ENCODE measurements around the gene VEZF1. TPM values are rescaled to one million over a fixed set of nuclear protein-coding genes. Genes with fewer than 3 reads are reported as not detected.

The VEZF1 gene
- total and polyA plus RNA-seq, 2 donors (not counting 1 experiment from before 2014, with no cell fraction given) = 14.7 to 75.9 TPM

DNA sequence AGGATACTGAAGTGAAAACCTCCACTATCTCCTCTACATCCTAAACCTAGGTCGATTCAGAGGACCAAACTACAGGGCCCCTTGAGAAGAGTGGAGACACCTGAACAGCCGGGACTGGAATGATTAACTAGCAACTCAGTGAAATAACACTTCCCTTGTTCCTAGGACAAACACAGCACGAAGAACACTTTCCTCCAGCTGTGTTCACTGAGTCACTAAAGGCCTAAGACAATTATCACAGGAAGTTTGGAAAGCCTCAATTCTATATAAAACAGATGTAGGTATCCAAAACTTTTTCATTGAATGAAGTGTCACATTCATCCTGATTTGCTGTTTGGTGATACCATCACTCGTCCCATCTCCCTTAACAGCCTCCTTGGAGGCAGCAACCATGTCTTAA, 17.3 kb downstream of the VEZF1 start:
- H3K9me3 Mint-ChIP-seq (ENCODE audit: insufficient read depth) = no peaks in the 10 kb centered on the region
- 83% methylated on average over 3 of the region's 4 CpGs for WGBS (ENCODE audit: insufficient coverage)
- no peak for ATAC-seq (ENCODE audit: low read depth)
- CTCF ChIA-PET = interaction anchor here (1.3 kb wide), 1 partner anchor 29 kb away, joined by 4 read pairs; no protein-coding TSS in a partner anchor
- H3K79me2 ChIP-seq (ENCODE audit: control insufficient read depth, insufficient read depth, low read length) = no peaks in the 10 kb centered on the region
- no peak overlapping the region for H3K27ac Mint-ChIP-seq
- H3K9me3 ChIP-seq (ENCODE audit: control extremely low read depth in 1 of 3, control insufficient read depth in 2 of 3, insufficient read depth in 1 of 3, low read length in 2 of 3) = no peaks in the 10 kb centered on the region
- H3K4me3 ChIP-seq (ENCODE audit: control extremely low read depth in 1 of 5, extremely low read depth in 1 of 5, insufficient read depth in 1 of 5, low read depth in 2 of 5, low read length in 4 of 5) = no peak overlapping the region
- H3K4me2 ChIP-seq (replicated peaks; ENCODE audit: low read depth, low read length, poor library complexity, severe bottlenecking) = no peak overlapping the region
- H4K20me1 ChIP-seq (ENCODE audit: control insufficient read depth, insufficient read depth, low read length, poor library complexity, severe bottlenecking) = peaks cover 3% of the 10 kb centered on the region
- H3K4me1 Mint-ChIP-seq = no peaks in the 10 kb centered on the region
- H3K27me3 Mint-ChIP-seq = peaks cover 17% of the 10 kb centered on the region
- DNase-seq = no peak
- H3K27me3 ChIP-seq (replicated peaks in 1 of 4; ENCODE audit: control extremely low read depth in 1 of 4, control insufficient read depth in 3 of 4, insufficient read depth in 4 of 4, low read length in 3 of 4) = peaks cover 0 to 21% (median 2%) of the 10 kb centered on the region in 4 experiments
- intact Hi-C loops (cut with micrococcal nuclease) = no loop called here
- TF ChIP-seq, protein P1, sequence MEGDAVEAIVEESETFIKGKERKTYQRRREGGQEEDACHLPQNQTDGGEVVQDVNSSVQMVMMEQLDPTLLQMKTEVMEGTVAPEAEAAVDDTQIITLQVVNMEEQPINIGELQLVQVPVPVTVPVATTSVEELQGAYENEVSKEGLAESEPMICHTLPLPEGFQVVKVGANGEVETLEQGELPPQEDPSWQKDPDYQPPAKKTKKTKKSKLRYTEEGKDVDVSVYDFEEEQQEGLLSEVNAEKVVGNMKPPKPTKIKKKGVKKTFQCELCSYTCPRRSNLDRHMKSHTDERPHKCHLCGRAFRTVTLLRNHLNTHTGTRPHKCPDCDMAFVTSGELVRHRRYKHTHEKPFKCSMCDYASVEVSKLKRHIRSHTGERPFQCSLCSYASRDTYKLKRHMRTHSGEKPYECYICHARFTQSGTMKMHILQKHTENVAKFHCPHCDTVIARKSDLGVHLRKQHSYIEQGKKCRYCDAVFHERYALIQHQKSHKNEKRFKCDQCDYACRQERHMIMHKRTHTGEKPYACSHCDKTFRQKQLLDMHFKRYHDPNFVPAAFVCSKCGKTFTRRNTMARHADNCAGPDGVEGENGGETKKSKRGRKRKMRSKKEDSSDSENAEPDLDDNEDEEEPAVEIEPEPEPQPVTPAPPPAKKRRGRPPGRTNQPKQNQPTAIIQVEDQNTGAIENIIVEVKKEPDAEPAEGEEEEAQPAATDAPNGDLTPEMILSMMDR (IDR thresholded peaks at IDR 0.05) = no peak
- no peak for TF ChIP-seq EZH2 (IDR thresholded peaks at IDR 0.05; ENCODE audit: borderline replicate concordance, insufficient read depth, low read depth, low read length, poor library complexity, severe bottlenecking)
- H3K9ac ChIP-seq (ENCODE audit: low read length) = no peak overlapping the region
- H3K27ac ChIP-seq (ENCODE audit: low read length in 2 of 2) = no peak overlapping the region
- peaks cover 7 to 31% of the 10 kb centered on the region in 2 experiments for H3K36me3 ChIP-seq (replicated peaks in 1 of 2; ENCODE audit: control extremely low read depth in 1 of 2, control insufficient read depth in 1 of 2, extremely low read depth in 1 of 2, insufficient read depth in 2 of 2, low read length in 1 of 2)
- H2AFZ ChIP-seq (ENCODE audit: insufficient read depth, low read depth, low read length, poor library complexity, severe bottlenecking) = no peak overlapping the region
- POLR2A ChIA-PET = no interaction called here
- H3K4me1 ChIP-seq (ENCODE audit: control insufficient read depth in 2 of 2, insufficient read depth in 2 of 2, low read length in 2 of 2) = no peaks in the 10 kb centered on the region
- H3K4me3 Mint-ChIP-seq = no peak overlapping the region

DNA sequence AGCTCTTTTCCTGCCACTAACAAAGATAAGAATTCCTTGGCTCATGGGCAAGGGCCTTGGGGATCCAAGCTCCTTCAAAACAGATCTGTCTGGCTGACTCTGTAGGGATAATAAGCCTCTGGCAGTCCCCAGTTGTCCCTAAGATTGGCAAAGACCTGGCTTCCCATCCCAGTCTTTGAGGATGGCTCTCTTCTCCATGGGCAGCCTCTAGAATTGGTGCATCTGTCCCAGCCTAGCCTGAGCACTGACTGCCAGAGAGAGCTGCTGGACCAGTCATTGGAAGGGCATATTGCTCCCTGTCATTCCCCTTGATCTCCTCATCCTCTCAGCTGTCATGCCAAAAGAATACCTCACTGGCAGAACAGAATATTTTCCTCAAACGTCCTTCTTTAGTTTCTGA, 19.6 kb downstream of the VEZF1 start:
- peaks cover 0 to 27% (median 2%) of the 10 kb centered on the region in 4 experiments for H3K27me3 ChIP-seq (replicated peaks in 1 of 4; ENCODE audit: control extremely low read depth in 1 of 4, control insufficient read depth in 3 of 4, insufficient read depth in 4 of 4, low read length in 3 of 4)
- POLR2A ChIA-PET = no interaction called here
- TF ChIP-seq, protein P1 (IDR thresholded peaks at IDR 0.05) = no peak
- no peak for TF ChIP-seq EZH2 (IDR thresholded peaks at IDR 0.05; ENCODE audit: borderline replicate concordance, insufficient read depth, low read depth, low read length, poor library complexity, severe bottlenecking)
- CTCF ChIA-PET = no interaction called here
- no peak overlapping the region for H3K9ac ChIP-seq (ENCODE audit: low read length)
- H3K4me3 ChIP-seq (ENCODE audit: control extremely low read depth in 1 of 5, extremely low read depth in 1 of 5, insufficient read depth in 1 of 5, low read depth in 2 of 5, low read length in 4 of 5) = no peak overlapping the region
- Mint-ChIP-seq H3K27ac (no peak overlapping the region), H3K4me3 (no peak overlapping the region), H3K4me1 (no peaks in the 10 kb centered on the region), H3K9me3 (ENCODE audit: insufficient read depth) (no peaks in the 10 kb centered on the region), H3K27me3 (peaks cover 31% of the 10 kb centered on the region)
- intact Hi-C loops (cut with micrococcal nuclease) = no loop called here
- no peaks in the 10 kb centered on the region for H3K4me1 ChIP-seq (ENCODE audit: control insufficient read depth in 2 of 2, insufficient read depth in 2 of 2, low read length in 2 of 2)
- DNase-seq = no peak
- no peak overlapping the region for H3K27ac ChIP-seq (ENCODE audit: low read length in 2 of 2)
- H3K9me3 ChIP-seq (ENCODE audit: control extremely low read depth in 1 of 3, control insufficient read depth in 2 of 3, insufficient read depth in 1 of 3, low read length in 2 of 3) = no peaks in the 10 kb centered on the region
- no peak overlapping the region for H2AFZ ChIP-seq (ENCODE audit: insufficient read depth, low read depth, low read length, poor library complexity, severe bottlenecking)
- H3K4me2 ChIP-seq (replicated peaks; ENCODE audit: low read depth, low read length, poor library complexity, severe bottlenecking) = no peak overlapping the region
- H3K36me3 ChIP-seq (replicated peaks in 1 of 2; ENCODE audit: control extremely low read depth in 1 of 2, control insufficient read depth in 1 of 2, extremely low read depth in 1 of 2, insufficient read depth in 2 of 2, low read length in 1 of 2) = peaks cover 0 to 10% of the 10 kb centered on the region in 2 experiments
- ATAC-seq (ENCODE audit: low read depth) = no peak
- no peaks in the 10 kb centered on the region for H3K79me2 ChIP-seq (ENCODE audit: control insufficient read depth, insufficient read depth, low read length)
- WGBS (ENCODE audit: insufficient coverage) = no CpG with 5 or more reads among the region's 1 CpG
- no peaks in the 10 kb centered on the region for H4K20me1 ChIP-seq (ENCODE audit: control insufficient read depth, insufficient read depth, low read length, poor library complexity, severe bottlenecking)

Data from B cell (primary cell).